ENCODE data around the gene RECQL5. TPM values are rescaled to one million over a fixed set of nuclear protein-coding genes. Genes with fewer than 3 reads are reported as not detected.

RECQL5 gene
- total RNA-seq, 1 donor from 2014 or later = 64.7 TPM

- peak overlapping the region; percentile 31 for H3K27ac Mint-ChIP-seq
- H3K9me3 Mint-ChIP-seq = no peaks in the 10 kb centered on the region
- TF ChIP-seq, protein P1, sequence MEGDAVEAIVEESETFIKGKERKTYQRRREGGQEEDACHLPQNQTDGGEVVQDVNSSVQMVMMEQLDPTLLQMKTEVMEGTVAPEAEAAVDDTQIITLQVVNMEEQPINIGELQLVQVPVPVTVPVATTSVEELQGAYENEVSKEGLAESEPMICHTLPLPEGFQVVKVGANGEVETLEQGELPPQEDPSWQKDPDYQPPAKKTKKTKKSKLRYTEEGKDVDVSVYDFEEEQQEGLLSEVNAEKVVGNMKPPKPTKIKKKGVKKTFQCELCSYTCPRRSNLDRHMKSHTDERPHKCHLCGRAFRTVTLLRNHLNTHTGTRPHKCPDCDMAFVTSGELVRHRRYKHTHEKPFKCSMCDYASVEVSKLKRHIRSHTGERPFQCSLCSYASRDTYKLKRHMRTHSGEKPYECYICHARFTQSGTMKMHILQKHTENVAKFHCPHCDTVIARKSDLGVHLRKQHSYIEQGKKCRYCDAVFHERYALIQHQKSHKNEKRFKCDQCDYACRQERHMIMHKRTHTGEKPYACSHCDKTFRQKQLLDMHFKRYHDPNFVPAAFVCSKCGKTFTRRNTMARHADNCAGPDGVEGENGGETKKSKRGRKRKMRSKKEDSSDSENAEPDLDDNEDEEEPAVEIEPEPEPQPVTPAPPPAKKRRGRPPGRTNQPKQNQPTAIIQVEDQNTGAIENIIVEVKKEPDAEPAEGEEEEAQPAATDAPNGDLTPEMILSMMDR (conservative IDR thresholded peaks at IDR 0.05) = peak; percentile 82
- no peaks in the 10 kb centered on the region for H3K27me3 Mint-ChIP-seq
- H3K4me3 Mint-ChIP-seq = no peak overlapping the region
- H3K36me3 Mint-ChIP-seq = peaks cover 17% of the 10 kb centered on the region
- peaks cover 6% of the 10 kb centered on the region for H3K4me1 Mint-ChIP-seq (ENCODE audit: unreplicated experiment)
- DNase-seq (ENCODE audit: extremely low spot score, unreplicated experiment) = no peak
Observed at GRCh38 chr17:75652934-75653549, 13.9 kb downstream of the RECQL5 start.

GRCh38 chr17:75652341-75652740, 14.6 kb downstream of the RECQL5 start:
- peaks cover 9% of the 10 kb centered on the region for H3K4me1 Mint-ChIP-seq (ENCODE audit: unreplicated experiment)
- peaks cover 16% of the 10 kb centered on the region for H3K36me3 Mint-ChIP-seq
- no peak for DNase-seq (ENCODE audit: extremely low spot score, unreplicated experiment)
- H3K4me3 Mint-ChIP-seq = no peak overlapping the region
- no peaks in the 10 kb centered on the region for H3K27me3 Mint-ChIP-seq
- no peak overlapping the region for H3K27ac Mint-ChIP-seq
- no peaks in the 10 kb centered on the region for H3K9me3 Mint-ChIP-seq
- TF ChIP-seq, protein P1 (conservative IDR thresholded peaks at IDR 0.05) = no peak

DNA sequence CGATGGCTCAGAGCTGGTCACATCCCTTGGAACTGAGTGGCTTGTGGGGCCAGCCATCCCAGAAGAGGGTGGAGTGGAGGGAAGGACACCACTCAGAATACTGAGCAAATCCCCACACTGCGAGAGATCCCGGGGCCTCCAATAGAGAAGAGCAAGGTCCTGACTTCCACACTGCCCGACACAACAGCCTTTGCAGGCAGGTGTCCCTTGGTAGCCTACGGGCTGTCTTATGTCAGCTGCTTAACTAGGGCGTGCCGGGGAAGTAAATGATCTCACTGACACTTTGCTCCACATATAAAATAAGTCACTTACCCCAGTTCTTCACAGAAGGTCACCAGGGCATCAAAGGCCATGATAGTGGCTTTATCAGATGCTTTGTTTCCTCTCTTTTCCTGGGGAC, 16.1 kb downstream of the RECQL5 start:
- Mint-ChIP-seq H3K36me3 (peaks cover 11% of the 10 kb centered on the region), H3K27ac (no peak overlapping the region), H3K4me1 (ENCODE audit: unreplicated experiment) (peaks cover 13% of the 10 kb centered on the region), H3K9me3 (no peaks in the 10 kb centered on the region), H3K27me3 (no peaks in the 10 kb centered on the region), H3K4me3 (no peak overlapping the region)
- TF ChIP-seq, protein P1 (conservative IDR thresholded peaks at IDR 0.05) = no peak
- no peak for DNase-seq (ENCODE audit: extremely low spot score, unreplicated experiment)

GRCh38 chr17:75649687-75650086, 17.3 kb downstream of the RECQL5 start:
- peak overlapping the region; percentile 80 for H3K27ac Mint-ChIP-seq
- DNase-seq (ENCODE audit: extremely low spot score, unreplicated experiment) = no peak
- peaks cover 11% of the 10 kb centered on the region for H3K36me3 Mint-ChIP-seq
- TF ChIP-seq, protein P1 (conservative IDR thresholded peaks at IDR 0.05) = no peak
- no peaks in the 10 kb centered on the region for H3K27me3 Mint-ChIP-seq
- H3K4me3 Mint-ChIP-seq = no peak overlapping the region
- peaks cover 24% of the 10 kb centered on the region for H3K4me1 Mint-ChIP-seq (ENCODE audit: unreplicated experiment)
- no peaks in the 10 kb centered on the region for H3K9me3 Mint-ChIP-seq

DNA sequence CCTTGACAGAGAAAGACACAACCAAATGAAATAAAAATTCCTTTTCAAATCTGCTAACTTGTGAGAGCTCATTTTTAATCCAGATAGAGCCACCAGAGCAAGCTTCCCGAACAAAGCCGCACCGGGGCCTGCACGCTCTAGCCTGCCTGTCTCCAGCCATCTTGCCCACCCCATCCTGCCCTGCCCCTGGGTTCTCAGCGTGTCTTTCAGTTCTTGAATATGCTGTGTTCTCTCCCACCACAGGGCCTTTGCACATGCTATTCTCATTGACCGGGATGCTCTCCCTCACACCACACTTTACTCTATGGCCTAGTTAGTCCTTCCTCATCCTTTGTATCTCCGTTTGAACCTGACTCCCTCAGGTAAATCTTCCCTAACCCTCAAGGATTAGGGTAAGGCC, 19.0 kb downstream of the RECQL5 start:
- H3K27me3 Mint-ChIP-seq = no peaks in the 10 kb centered on the region
- H3K4me3 Mint-ChIP-seq = no peak overlapping the region
- peaks cover 8% of the 10 kb centered on the region for H3K36me3 Mint-ChIP-seq
- peak overlapping the region; percentile 100 for H3K27ac Mint-ChIP-seq
- TF ChIP-seq, protein P1 (conservative IDR thresholded peaks at IDR 0.05) = no peak
- peaks cover 20% of the 10 kb centered on the region for H3K4me1 Mint-ChIP-seq (ENCODE audit: unreplicated experiment)
- no peak for DNase-seq (ENCODE audit: extremely low spot score, unreplicated experiment)
- no peaks in the 10 kb centered on the region for H3K9me3 Mint-ChIP-seq
